ENCODE results near the gene MED13. TPM values are rescaled to one million over a fixed set of nuclear protein-coding genes. Genes with fewer than 3 reads are reported as not detected.

Gene MED13, protein sequence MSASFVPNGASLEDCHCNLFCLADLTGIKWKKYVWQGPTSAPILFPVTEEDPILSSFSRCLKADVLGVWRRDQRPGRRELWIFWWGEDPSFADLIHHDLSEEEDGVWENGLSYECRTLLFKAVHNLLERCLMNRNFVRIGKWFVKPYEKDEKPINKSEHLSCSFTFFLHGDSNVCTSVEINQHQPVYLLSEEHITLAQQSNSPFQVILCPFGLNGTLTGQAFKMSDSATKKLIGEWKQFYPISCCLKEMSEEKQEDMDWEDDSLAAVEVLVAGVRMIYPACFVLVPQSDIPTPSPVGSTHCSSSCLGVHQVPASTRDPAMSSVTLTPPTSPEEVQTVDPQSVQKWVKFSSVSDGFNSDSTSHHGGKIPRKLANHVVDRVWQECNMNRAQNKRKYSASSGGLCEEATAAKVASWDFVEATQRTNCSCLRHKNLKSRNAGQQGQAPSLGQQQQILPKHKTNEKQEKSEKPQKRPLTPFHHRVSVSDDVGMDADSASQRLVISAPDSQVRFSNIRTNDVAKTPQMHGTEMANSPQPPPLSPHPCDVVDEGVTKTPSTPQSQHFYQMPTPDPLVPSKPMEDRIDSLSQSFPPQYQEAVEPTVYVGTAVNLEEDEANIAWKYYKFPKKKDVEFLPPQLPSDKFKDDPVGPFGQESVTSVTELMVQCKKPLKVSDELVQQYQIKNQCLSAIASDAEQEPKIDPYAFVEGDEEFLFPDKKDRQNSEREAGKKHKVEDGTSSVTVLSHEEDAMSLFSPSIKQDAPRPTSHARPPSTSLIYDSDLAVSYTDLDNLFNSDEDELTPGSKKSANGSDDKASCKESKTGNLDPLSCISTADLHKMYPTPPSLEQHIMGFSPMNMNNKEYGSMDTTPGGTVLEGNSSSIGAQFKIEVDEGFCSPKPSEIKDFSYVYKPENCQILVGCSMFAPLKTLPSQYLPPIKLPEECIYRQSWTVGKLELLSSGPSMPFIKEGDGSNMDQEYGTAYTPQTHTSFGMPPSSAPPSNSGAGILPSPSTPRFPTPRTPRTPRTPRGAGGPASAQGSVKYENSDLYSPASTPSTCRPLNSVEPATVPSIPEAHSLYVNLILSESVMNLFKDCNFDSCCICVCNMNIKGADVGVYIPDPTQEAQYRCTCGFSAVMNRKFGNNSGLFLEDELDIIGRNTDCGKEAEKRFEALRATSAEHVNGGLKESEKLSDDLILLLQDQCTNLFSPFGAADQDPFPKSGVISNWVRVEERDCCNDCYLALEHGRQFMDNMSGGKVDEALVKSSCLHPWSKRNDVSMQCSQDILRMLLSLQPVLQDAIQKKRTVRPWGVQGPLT (N-terminal part only)
- total RNA-seq = 10 to 100 TPM; 44.6 to 46.9 TPM

DNA sequence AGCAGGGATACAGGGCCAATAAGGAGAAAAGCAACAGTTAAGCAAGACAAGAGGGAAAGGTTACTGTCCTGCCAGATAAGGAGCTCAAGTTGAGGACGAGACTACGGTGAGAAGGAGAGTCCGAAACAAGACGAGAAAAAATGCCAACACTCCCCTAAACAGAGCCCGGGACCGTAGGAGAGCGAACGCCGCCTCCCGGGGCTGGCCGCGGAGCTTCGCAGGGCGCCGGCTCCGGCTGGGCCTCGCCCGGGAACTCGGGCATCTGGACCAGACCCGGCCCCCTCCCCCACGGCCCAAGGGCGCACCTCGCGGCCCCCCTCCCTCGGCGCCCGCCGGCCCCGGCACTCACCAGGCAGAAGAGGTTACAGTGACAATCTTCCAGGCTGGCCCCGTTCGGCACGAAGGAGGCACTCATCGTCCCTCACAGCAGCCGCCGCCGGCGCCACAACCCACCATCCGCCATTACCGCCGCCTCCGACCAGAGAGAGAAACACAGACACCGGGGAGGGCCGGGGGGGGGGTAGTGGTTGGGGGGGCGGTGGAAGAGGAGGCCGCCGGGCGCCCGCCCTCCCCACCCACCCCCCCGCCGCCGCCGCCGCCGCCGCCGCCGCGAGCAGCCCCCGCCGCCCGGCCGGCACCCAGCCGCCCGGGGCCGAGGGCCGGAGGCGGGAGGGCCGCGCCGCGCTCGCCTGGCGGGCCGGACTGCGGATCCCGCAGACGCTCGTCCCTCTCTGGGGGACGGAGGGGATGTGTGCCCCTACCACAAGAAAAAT, at the start of gene MED13:
MED13 (minus strand) TSS at position 488 of the 773 bp plus-strand sequence; CDS start at position 415, 73 bp downstream.

DNA sequence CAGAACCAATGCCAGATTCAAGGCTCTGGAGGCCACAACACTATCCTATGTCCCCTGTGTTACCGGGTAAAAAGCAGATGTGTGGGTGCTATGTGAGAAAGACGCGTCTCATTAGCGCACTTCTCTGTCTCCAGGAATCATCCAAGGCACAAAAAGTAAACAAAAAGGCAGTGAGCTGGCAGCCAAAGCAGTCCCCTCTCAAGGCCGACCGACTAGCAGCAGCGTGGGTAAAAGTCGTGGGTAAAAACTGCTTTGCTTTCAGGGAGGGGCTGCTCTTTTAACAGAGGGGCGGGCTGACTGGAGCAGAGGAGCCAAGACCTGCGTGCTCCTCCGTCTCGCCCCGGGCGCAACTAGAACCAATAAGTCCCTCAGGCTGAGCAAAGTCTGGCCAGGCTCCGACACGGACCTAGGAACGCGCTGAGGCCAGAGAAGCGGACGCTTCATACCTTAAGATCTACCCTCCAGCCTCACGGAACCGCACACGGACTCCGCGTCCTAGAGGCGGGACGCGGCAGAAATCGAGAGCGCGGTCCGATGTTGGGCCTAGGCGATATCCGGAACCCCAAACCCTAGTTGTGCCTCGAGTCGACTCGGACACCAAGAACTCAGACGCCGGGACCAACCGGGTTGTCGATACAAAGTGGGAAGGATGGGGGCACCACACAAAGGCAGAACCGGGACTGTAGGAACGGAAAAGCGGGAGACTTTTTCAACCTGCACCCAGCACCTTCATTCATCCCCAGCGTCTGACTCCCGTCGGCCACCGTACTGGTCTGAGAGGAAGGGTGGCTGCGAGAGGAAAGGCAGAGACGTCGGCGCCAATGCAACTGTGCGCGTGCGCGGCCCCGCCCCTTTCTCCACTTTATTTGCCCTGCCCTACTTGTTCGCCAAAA, 137.6 kb downstream of the MED13 start, which contains the start of gene INTS2:
INTS2 (minus strand) TSS at position 775 of the 893 bp plus-strand sequence. CDS start 1,338 bp downstream, outside the sequence.

Other genes starting within 250 kb of the MED13 start
- 10 to 100 TPM; 16.8 to 18.5 TPM for gene BRIP1, start 201.8 kb downstream of the MED13 start, total RNA-seq
- gene INTS2, start 137.3 kb downstream of the MED13 start, total RNA-seq = 10 to 100 TPM; 19.6 to 20.9 TPM

Data from activated naive CD4-positive, alpha-beta T cell treated with anti-CD3 and anti-CD28 coated beads, Interleukin-2, amount 10 ng/mL, durations not matched to agents 5 hours and 36 hours (primary cell).